ENCODE results near the gene MROH8. TPM values are rescaled to one million over a fixed set of nuclear protein-coding genes. Genes with fewer than 3 reads are reported as not detected.

The MROH8 gene
- total RNA-seq, 2 experiments from 2014 or later, result 1.3 to 5.7 TPM

GRCh38 chr20:37209661-37210314 lies 30.4 kb upstream of the MROH8 start:
- no peaks in the 10 kb centered on the region for H3K9me2 ChIP-seq (ENCODE audit: insufficient read depth, low read length)
- no peak overlapping the region for H3K4me2 ChIP-seq (ENCODE audit: low read length)
- ChIA-PET POLR2A (interaction anchor here (0.6 to 1.0 kb wide), 4 partner anchors 12 to 65 kb away, joined by 3 to 4 read pairs (median 3); no protein-coding TSS in a partner anchor), CTCF (ENCODE audit: unreplicated experiment) (no interaction called here)
- DNase-seq (ENCODE audit: low spot score), result no peak
- 0 out of 2 replicates have a peak, but pooled peaks cover 5% of the 10 kb centered on the region for H4K20me1 ChIP-seq (ENCODE audit: insufficient read depth, low read length)
- no peak for TF ChIP-seq EZH2phosphoT487 (IDR thresholded peaks at IDR 0.05; ENCODE audit: borderline replicate concordance, low read depth, low read length)
- no peak for TF ChIP-seq CTCF (conservative IDR thresholded peaks at IDR 0.05; ENCODE audit: low read length)
- peaks cover 93% of the 10 kb centered on the region for H3K36me3 ChIP-seq (ENCODE audit: insufficient read depth, low read length)
- H3K9me3 ChIP-seq (ENCODE audit: low read length), result no peaks in the 10 kb centered on the region
- H2AFZ ChIP-seq (ENCODE audit: low read length), result no peak overlapping the region
- H3K4me3 ChIP-seq (ENCODE audit: low read depth, low read length, poor library complexity, severe bottlenecking), result no peak overlapping the region
- H3K27ac ChIP-seq (ENCODE audit: low read depth, low read length, poor library complexity, severe bottlenecking), result no peak overlapping the region
- BruUV-seq (replicated peaks), result no TSS peak
- no peaks in the 10 kb centered on the region for H3K4me1 ChIP-seq (ENCODE audit: insufficient read depth, low read length, poor library complexity, severe bottlenecking)
- no peaks in the 10 kb centered on the region for H3K79me2 ChIP-seq (ENCODE audit: insufficient read depth, low read depth, low read length)
- intact Hi-C loops (cut with micrococcal nuclease; ENCODE audit: unreplicated experiment), result no loop called here

GRCh38 chr20:37209193-37209592 lies 29.8 kb upstream of the MROH8 start:
- peaks cover 93% of the 10 kb centered on the region for H3K36me3 ChIP-seq (ENCODE audit: insufficient read depth, low read length)
- no peak for DNase-seq (ENCODE audit: low spot score)
- no peak overlapping the region for H2AFZ ChIP-seq (ENCODE audit: low read length)
- TF ChIP-seq EZH2phosphoT487 (IDR thresholded peaks at IDR 0.05; ENCODE audit: borderline replicate concordance, low read depth, low read length), result no peak
- TF ChIP-seq CTCF (conservative IDR thresholded peaks at IDR 0.05; ENCODE audit: low read length), result no peak
- POLR2A ChIA-PET, result interaction anchor here (0.9 to 1.0 kb wide), 2 partner anchors 12 to 64 kb away, joined by 3 read pairs; no protein-coding TSS in a partner anchor
- no peaks in the 10 kb centered on the region for H3K9me3 ChIP-seq (ENCODE audit: low read length)
- no peaks in the 10 kb centered on the region for H3K9me2 ChIP-seq (ENCODE audit: insufficient read depth, low read length)
- no peaks in the 10 kb centered on the region for H3K4me1 ChIP-seq (ENCODE audit: insufficient read depth, low read length, poor library complexity, severe bottlenecking)
- H3K79me2 ChIP-seq (ENCODE audit: insufficient read depth, low read depth, low read length), result no peaks in the 10 kb centered on the region
- CTCF ChIA-PET (ENCODE audit: unreplicated experiment), result interaction anchor here (0.5 kb wide), 1 partner anchor 367 kb away, joined by 3 read pairs; no protein-coding TSS in a partner anchor
- intact Hi-C loops (cut with micrococcal nuclease; ENCODE audit: unreplicated experiment), result no loop called here
- H4K20me1 ChIP-seq (ENCODE audit: insufficient read depth, low read length), result 0 out of 2 replicates have a peak, but pooled peaks cover 5% of the 10 kb centered on the region
- no TSS peak for BruUV-seq (replicated peaks)
- H3K4me3 ChIP-seq (ENCODE audit: low read depth, low read length, poor library complexity, severe bottlenecking), result no peak overlapping the region
- no peak overlapping the region for H3K27ac ChIP-seq (ENCODE audit: low read depth, low read length, poor library complexity, severe bottlenecking)
- no peak overlapping the region for H3K4me2 ChIP-seq (ENCODE audit: low read length)

GRCh38 chr20:37207171-37207570 lies 27.8 kb upstream of the MROH8 start:
- Histone ChIP-seq H3K4me3 (ENCODE audit: low read depth, low read length, poor library complexity, severe bottlenecking) (no peak overlapping the region), H3K4me1 (ENCODE audit: insufficient read depth, low read length, poor library complexity, severe bottlenecking) (no peaks in the 10 kb centered on the region), H3K27ac (ENCODE audit: low read depth, low read length, poor library complexity, severe bottlenecking) (no peak overlapping the region), H3K9me3 (ENCODE audit: low read length) (no peaks in the 10 kb centered on the region), H3K4me2 (ENCODE audit: low read length) (no peak overlapping the region), H4K20me1 (ENCODE audit: insufficient read depth, low read length) (0 out of 2 replicates have a peak, but pooled peaks cover 5% of the 10 kb centered on the region), H3K9me2 (ENCODE audit: insufficient read depth, low read length) (no peaks in the 10 kb centered on the region), H3K36me3 (ENCODE audit: insufficient read depth, low read length) (peaks cover 93% of the 10 kb centered on the region), H3K79me2 (ENCODE audit: insufficient read depth, low read depth, low read length) (no peaks in the 10 kb centered on the region), H2AFZ (ENCODE audit: low read length) (no peak overlapping the region)
- no TSS peak for BruUV-seq (replicated peaks)
- TF ChIP-seq CTCF (conservative IDR thresholded peaks at IDR 0.05; ENCODE audit: low read length) (no peak), EZH2phosphoT487 (IDR thresholded peaks at IDR 0.05; ENCODE audit: borderline replicate concordance, low read depth, low read length) (no peak)
- CTCF ChIA-PET (ENCODE audit: unreplicated experiment), result no interaction called here
- POLR2A ChIA-PET, result no interaction called here
- no peak for DNase-seq (ENCODE audit: low spot score)
- intact Hi-C loops (cut with micrococcal nuclease; ENCODE audit: unreplicated experiment), result no loop called here

Measured in OCI-LY7 (cell line).